Keratinocyte (primary cell): ENCODE measurements around the gene FAM163A. TPM values are rescaled to one million over a fixed set of nuclear protein-coding genes. Genes with fewer than 3 reads are reported as not detected.
A peak's percentile ranks its signal among the peaks of the same experiment; 100 is the strongest.
"Not testable (repeated sequence)": the region's sequence is repeated elsewhere in the genome, so short reads cannot be mapped to it uniquely, and the experiment has no call there.

Experiments
- DNase-seq: peaks from one replicate; pipeline ENCODE4 v3.0.0-alpha.2; 2011; ENCODE audit warnings: low read depth, missing footprints, low spot score
- FAIRE-seq: peaks from 2 replicates; lab custom pipeline; 2011; peaks lifted over from hg19 to GRCh38; lab: Jason Lieb, UNC
- H2AFZ ChIP-seq: 2 replicates; pipeline ENCODE4 v1.6.0; 2012; ENCODE audit warnings: low read length, control low read depth, inconsistent platforms; ENCODE audit not compliant: control insufficient read depth
- H3K27ac ChIP-seq: 2 replicates; pipeline ENCODE4 v1.5.1; 2011; ENCODE audit warnings: low read length; ENCODE audit not compliant: control insufficient read depth, insufficient read depth
- H3K27me3 ChIP-seq: 3 replicates; pipeline ENCODE4 v1.6.0; 2011; ENCODE audit warnings: low read length; ENCODE audit not compliant: control insufficient read depth, insufficient read depth; ENCODE audit errors: extremely low read depth
- H3K36me3 ChIP-seq, 2 experiments: 2 replicates in 1 of 2; 3 replicates in 1 of 2; pipeline ENCODE4 v1.5.1; 2011; ENCODE audit warnings: low read length in 2 of 2, mild to moderate bottlenecking in 1 of 2; ENCODE audit not compliant: control insufficient read depth in 2 of 2, insufficient read depth in 2 of 2; ENCODE audit errors: extremely low read depth in 1 of 2
- H3K4me1 ChIP-seq: 3 replicates; pipeline ENCODE4 v1.5.1; 2011; ENCODE audit warnings: low read length; ENCODE audit not compliant: control insufficient read depth, insufficient read depth; ENCODE audit errors: extremely low read depth
- H3K4me2 ChIP-seq: 3 replicates; pipeline ENCODE4 v1.6.0; 2011; ENCODE audit warnings: low read depth, low read length; ENCODE audit not compliant: control insufficient read depth, insufficient read depth; ENCODE audit errors: extremely low read depth
- H3K4me3 ChIP-seq, 3 experiments: fragments of 200-600 bp in 1 of 3; sonication (generic) in 1 of 3; 2 replicates in 2 of 3; 3 replicates in 1 of 3; pipeline ENCODE4 v1.5.1; 2011 to 2016; ENCODE audit warnings: low read length in 3 of 3, mild to moderate bottlenecking in 3 of 3, control low read depth in 2 of 3, inconsistent platforms in 1 of 3, low read depth in 1 of 3, mixed read lengths in 1 of 3, mixed run types in 1 of 3, moderate library complexity in 1 of 3; ENCODE audit not compliant: control insufficient read depth in 2 of 3, insufficient read depth in 2 of 3; ENCODE audit errors: extremely low read depth in 1 of 3
- H3K79me2 ChIP-seq: 2 replicates; pipeline ENCODE4 v1.6.0; 2012; ENCODE audit warnings: low read length; ENCODE audit not compliant: control insufficient read depth, insufficient read depth
- H3K9ac ChIP-seq: 3 replicates; pipeline ENCODE4 v1.6.0; 2011; ENCODE audit warnings: low read length; ENCODE audit not compliant: control insufficient read depth, insufficient read depth; ENCODE audit errors: extremely low read depth
- H3K9me1 ChIP-seq: 3 replicates; pipeline ENCODE4 v1.6.0; 2011; ENCODE audit warnings: low read length; ENCODE audit not compliant: control insufficient read depth, insufficient read depth; ENCODE audit errors: extremely low read depth
- H3K9me3 ChIP-seq: 2 replicates; pipeline ENCODE4 v1.5.1; 2012; ENCODE audit warnings: low read depth, low read length; ENCODE audit not compliant: control insufficient read depth
- H4K20me1 ChIP-seq: 3 replicates; pipeline ENCODE4 v1.6.0; 2011; ENCODE audit warnings: low read length; ENCODE audit not compliant: control insufficient read depth, insufficient read depth; ENCODE audit errors: extremely low read depth
- EZH2 ChIP-seq: IDR thresholded peaks from one replicate; pipeline ENCODE4 v1.6.1; 2012; ENCODE audit warnings: inconsistent platforms, mild to moderate bottlenecking, low read length, moderate library complexity
- dilution Hi-C: fragments of 300-500 bp; cut with MboI; formaldehyde crosslinking; loops from one replicate; pipeline ENCODE4 v1.7.0; 2020; ENCODE audit warnings: low sequenced_read_pairs; ENCODE audit not compliant: extremely low pct_ligation_motif_present
- polyA minus RNA-seq, 3 experiments: library from RNA; depleted of rRNA, polyadenylated mRNA; stranded (reverse); fragments of >200 nt; gene quantifications; 1 replicate in 1 of 3; 2 replicates in 1 of 3; 3 replicates in 1 of 3; pipeline ENCODE4 v1.2.3, GENCODE V29; 2011
- polyA plus RNA-seq, 5 experiments: library from polyadenylated mRNA; depleted of rRNA in 3 of 5; stranded (reverse) in 3 of 5; stranded (forward) in 1 of 5; unstranded in 1 of 5; fragments of >200 nt; gene quantifications; 1 replicate in 1 of 5; 2 replicates in 3 of 5; 3 replicates in 1 of 5; pipeline versions ENCODE4 v1.2.1 to v1.2.3, GENCODE V29; 2011 to 2012; ENCODE audit warnings: missing spikeins in 2 of 5, low read depth in 1 of 5, low replicate concordance in 1 of 5
- TF ChIP-seq, protein P1 (sequence below), 3 experiments: IDR thresholded peaks in 1 of 3; conservative IDR thresholded peaks in 1 of 3; optimal IDR thresholded peaks in 1 of 3; 2 replicates in 2 of 3; 3 replicates in 1 of 3; pipeline versions ENCODE3 to v1.5.1; 2011; ENCODE audit warnings: low read length in 3 of 3, mild to moderate bottlenecking in 3 of 3, moderate library complexity in 2 of 3, control low read depth in 1 of 3, inconsistent platforms in 1 of 3; ENCODE audit not compliant: insufficient read depth in 2 of 3; ENCODE audit errors: extremely low read depth in 1 of 3

The FAM163A gene
- not detected in 3 replicates for polyA plus RNA-seq
- not detected for polyA plus RNA-seq (2011; ENCODE audit: low read depth)
- not detected in 2 replicates for polyA plus RNA-seq (2011; cell fraction: cytosol; rRNA removed)
- polyA plus RNA-seq (2011; cell fraction: nucleus; rRNA removed): not detected in 2 replicates
- polyA plus RNA-seq (2012; ENCODE audit: low replicate concordance): not detected in 2 replicates
- not detected in 3 replicates for polyA minus RNA-seq
- not detected for polyA minus RNA-seq (2011; cell fraction: cytosol; rRNA and poly(A)+ RNA removed)
- not detected in 2 replicates for polyA minus RNA-seq (2011; cell fraction: nucleus; rRNA and poly(A)+ RNA removed)

DNA sequence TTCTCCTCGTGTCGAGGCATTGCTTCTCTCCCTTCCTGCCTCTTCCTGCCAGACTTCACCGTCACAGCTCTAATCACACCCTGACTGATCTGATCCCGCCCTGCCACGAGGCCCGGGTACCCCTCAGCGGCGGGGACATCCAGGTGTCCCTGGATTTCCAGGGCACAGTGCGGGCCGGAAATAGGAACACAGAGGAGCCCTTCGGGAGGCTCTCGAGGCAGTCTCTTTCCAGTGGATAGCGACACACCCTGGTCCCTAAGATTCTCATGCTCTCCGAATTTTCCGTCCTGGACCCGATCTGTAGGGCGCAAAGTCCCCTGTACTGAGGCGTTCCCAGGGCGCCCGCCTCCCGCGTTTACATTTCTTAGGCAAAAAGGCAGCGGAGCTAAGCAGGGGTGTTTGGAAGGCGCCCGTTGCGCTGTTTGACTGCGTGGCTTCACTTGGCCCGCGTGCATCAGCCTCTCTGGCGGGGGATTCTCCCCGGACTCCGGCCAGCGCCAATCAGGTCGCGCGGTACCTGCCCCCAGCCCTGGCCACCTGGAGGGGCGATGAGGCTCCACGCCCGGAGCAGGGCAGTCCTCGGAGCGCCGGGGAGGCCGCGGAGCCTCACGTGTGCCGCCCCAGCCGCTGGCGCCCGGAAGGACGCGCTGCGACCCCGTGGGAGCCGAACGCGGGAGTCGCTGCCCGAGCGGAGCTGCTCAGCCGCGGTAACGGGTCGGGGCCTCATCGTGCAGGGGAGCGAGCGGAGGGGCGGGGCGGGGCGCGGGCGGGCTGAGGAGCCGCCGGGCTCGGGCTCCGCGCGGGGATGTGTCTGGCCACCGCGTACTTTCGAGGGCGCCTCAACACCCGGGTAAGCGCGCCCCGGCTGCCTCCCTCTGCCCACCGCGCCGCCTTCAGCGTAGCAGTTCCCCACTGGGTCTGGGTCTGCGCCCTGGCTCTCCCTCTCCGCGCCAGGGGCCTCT, at the start of gene FAM163A:
Gene FAM163A (plus strand): TSS at position 575 of the 962 bp plus-strand sequence. CDS start 69,807 bp downstream, outside the sequence.
- H3K9me3 ChIP-seq: no peaks in the 10 kb centered on the region
- H4K20me1 ChIP-seq: peaks cover 3% of the 10 kb centered on the region
- no peak within 1 kb of the TSS for H3K9ac ChIP-seq
- H3K79me2 ChIP-seq: no peaks in the 10 kb centered on the region
- peaks cover 57% of the 10 kb centered on the region for H3K27me3 ChIP-seq
- DNase-seq (no peak), FAIRE-seq (no peak)
- no peaks in the 10 kb centered on the region for H3K9me1 ChIP-seq
- H3K4me2 ChIP-seq: peak within 1 kb of the TSS; percentile 35
- dilution Hi-C loops: no loop called here
- no peak within 1 kb of the TSS for H3K27ac ChIP-seq
- H3K36me3 ChIP-seq: no peaks in the 10 kb centered on the region
- peak; percentile 87 for TF ChIP-seq EZH2
- TF ChIP-seq, protein P1, sequence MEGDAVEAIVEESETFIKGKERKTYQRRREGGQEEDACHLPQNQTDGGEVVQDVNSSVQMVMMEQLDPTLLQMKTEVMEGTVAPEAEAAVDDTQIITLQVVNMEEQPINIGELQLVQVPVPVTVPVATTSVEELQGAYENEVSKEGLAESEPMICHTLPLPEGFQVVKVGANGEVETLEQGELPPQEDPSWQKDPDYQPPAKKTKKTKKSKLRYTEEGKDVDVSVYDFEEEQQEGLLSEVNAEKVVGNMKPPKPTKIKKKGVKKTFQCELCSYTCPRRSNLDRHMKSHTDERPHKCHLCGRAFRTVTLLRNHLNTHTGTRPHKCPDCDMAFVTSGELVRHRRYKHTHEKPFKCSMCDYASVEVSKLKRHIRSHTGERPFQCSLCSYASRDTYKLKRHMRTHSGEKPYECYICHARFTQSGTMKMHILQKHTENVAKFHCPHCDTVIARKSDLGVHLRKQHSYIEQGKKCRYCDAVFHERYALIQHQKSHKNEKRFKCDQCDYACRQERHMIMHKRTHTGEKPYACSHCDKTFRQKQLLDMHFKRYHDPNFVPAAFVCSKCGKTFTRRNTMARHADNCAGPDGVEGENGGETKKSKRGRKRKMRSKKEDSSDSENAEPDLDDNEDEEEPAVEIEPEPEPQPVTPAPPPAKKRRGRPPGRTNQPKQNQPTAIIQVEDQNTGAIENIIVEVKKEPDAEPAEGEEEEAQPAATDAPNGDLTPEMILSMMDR (optimal IDR thresholded peaks at IDR 0.05 in 1 of 3, IDR thresholded peaks at IDR 0.05 in 1 of 3, conservative IDR thresholded peaks at IDR 0.05 in 1 of 3; ENCODE audit: extremely low read depth in 1 of 3, insufficient read depth in 2 of 3, low read length in 3 of 3): no peak
- no peaks in the 10 kb centered on the region for H3K4me1 ChIP-seq
- no peak within 1 kb of the TSS for H3K4me3 ChIP-seq
- H2AFZ ChIP-seq: no peak within 1 kb of the TSS

DNA sequence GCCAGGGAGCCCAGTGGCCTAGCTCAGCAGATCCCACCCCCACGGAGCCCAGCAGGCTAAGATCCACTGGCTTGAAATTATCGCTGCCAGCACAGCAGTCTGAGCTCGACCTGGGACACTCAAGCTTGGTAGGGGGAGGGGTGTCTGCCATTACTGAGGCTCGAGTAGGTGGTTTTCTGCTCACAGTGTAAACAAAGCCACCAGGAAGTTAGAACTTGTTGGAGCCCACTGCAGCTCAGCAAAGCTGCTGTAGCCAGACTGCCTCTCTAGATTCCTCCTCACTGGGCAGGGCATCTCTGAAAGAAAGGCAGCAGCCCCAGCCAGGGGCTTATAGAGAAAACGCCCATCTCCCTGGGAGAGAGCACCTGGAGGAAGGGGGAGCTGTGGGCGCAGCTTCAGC, 48.6 kb upstream of the FAM163A start:
- H3K27me3 ChIP-seq, H3K9me1 ChIP-seq, H3K36me3 ChIP-seq, H3K9ac ChIP-seq, H3K79me2 ChIP-seq, H4K20me1 ChIP-seq, H2AFZ ChIP-seq, H3K4me1 ChIP-seq, H3K4me3 ChIP-seq, DNase-seq, FAIRE-seq, H3K9me3 ChIP-seq, dilution Hi-C loops, H3K4me2 ChIP-seq, H3K27ac ChIP-seq: not testable (repeated sequence)
